Measurements from ENCODE around the gene LOXL1. TPM values are rescaled to one million over a fixed set of nuclear protein-coding genes. Genes with fewer than 3 reads are reported as not detected.

LOXL1 gene
- total and polyA plus RNA-seq, 2 donors (not counting 1 experiment from before 2014, with no cell fraction given), result 0.21 to 0.49 TPM

DNA sequence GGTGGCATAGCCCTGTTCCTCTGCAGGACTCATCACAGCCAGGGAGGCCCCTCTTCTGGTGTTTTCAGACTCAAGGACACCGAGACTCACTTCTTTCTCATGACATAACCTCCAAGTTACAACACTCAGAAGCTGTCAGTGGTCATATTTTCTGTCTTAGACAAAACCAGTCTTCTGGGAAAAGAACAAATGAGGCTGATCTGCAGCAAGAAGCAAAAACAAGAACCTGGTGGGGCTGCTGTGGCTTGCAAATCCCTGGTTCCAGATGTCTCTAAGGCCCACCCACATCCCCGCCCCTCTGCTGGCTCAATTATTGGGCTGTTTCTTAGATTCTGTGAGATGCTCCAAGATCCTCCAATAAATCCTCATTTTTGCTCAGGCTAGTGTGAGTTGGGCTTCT is 16.6 kb upstream of the LOXL1 start:
- Mint-ChIP-seq H3K4me1 (peaks cover 2% of the 10 kb centered on the region), H3K4me3 (no peak overlapping the region), H3K27ac (no peak overlapping the region), H3K27me3 (peaks cover 22% of the 10 kb centered on the region), H3K9me3 (ENCODE audit: insufficient read depth) (no peaks in the 10 kb centered on the region)
- 50% methylated on average over 1 of the region's 2 CpGs for WGBS (ENCODE audit: insufficient coverage)
- no peaks in the 10 kb centered on the region for H3K79me2 ChIP-seq (ENCODE audit: control insufficient read depth, insufficient read depth, low read length)
- no peak overlapping the region for H3K9ac ChIP-seq (ENCODE audit: low read length)
- TF ChIP-seq EZH2 (IDR thresholded peaks at IDR 0.05; ENCODE audit: borderline replicate concordance, insufficient read depth, low read depth, low read length, poor library complexity, severe bottlenecking), result no peak
- TF ChIP-seq, protein P1, sequence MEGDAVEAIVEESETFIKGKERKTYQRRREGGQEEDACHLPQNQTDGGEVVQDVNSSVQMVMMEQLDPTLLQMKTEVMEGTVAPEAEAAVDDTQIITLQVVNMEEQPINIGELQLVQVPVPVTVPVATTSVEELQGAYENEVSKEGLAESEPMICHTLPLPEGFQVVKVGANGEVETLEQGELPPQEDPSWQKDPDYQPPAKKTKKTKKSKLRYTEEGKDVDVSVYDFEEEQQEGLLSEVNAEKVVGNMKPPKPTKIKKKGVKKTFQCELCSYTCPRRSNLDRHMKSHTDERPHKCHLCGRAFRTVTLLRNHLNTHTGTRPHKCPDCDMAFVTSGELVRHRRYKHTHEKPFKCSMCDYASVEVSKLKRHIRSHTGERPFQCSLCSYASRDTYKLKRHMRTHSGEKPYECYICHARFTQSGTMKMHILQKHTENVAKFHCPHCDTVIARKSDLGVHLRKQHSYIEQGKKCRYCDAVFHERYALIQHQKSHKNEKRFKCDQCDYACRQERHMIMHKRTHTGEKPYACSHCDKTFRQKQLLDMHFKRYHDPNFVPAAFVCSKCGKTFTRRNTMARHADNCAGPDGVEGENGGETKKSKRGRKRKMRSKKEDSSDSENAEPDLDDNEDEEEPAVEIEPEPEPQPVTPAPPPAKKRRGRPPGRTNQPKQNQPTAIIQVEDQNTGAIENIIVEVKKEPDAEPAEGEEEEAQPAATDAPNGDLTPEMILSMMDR (IDR thresholded peaks at IDR 0.05), result no peak
- CTCF ChIA-PET, result interaction anchor here (1.7 to 2.9 kb wide), 2 partner anchors 11 to 17 kb away, joined by 3 to 8 read pairs; partner anchors contain the start of gene LOXL1
- H4K20me1 ChIP-seq (ENCODE audit: control insufficient read depth, insufficient read depth, low read length, poor library complexity, severe bottlenecking), result no peaks in the 10 kb centered on the region
- H3K4me1 ChIP-seq (ENCODE audit: control insufficient read depth in 2 of 2, insufficient read depth in 2 of 2, low read length in 2 of 2), result no peaks in the 10 kb centered on the region
- intact Hi-C loops (cut with micrococcal nuclease), result no loop called here
- no peak for DNase-seq
- no peak overlapping the region for H3K4me2 ChIP-seq (replicated peaks; ENCODE audit: low read depth, low read length, poor library complexity, severe bottlenecking)
- no peaks in the 10 kb centered on the region for H3K9me3 ChIP-seq (ENCODE audit: control extremely low read depth in 1 of 3, control insufficient read depth in 2 of 3, insufficient read depth in 1 of 3, low read length in 2 of 3)
- no peak overlapping the region for H3K27ac ChIP-seq (ENCODE audit: low read length in 2 of 2)
- POLR2A ChIA-PET, result no interaction called here
- H3K4me3 ChIP-seq (ENCODE audit: control extremely low read depth in 1 of 5, extremely low read depth in 1 of 5, insufficient read depth in 1 of 5, low read depth in 2 of 5, low read length in 4 of 5), result no peak overlapping the region
- no peaks in the 10 kb centered on the region for H3K36me3 ChIP-seq (replicated peaks in 1 of 2; ENCODE audit: control extremely low read depth in 1 of 2, control insufficient read depth in 1 of 2, extremely low read depth in 1 of 2, insufficient read depth in 2 of 2, low read length in 1 of 2)
- H3K27me3 ChIP-seq (replicated peaks in 1 of 4; ENCODE audit: control extremely low read depth in 1 of 4, control insufficient read depth in 3 of 4, insufficient read depth in 4 of 4, low read length in 3 of 4), result peaks cover 0 to 6% (median 0%) of the 10 kb centered on the region in 4 experiments
- no peak for ATAC-seq (ENCODE audit: low read depth)
- no peak overlapping the region for H2AFZ ChIP-seq (ENCODE audit: insufficient read depth, low read depth, low read length, poor library complexity, severe bottlenecking)

DNA sequence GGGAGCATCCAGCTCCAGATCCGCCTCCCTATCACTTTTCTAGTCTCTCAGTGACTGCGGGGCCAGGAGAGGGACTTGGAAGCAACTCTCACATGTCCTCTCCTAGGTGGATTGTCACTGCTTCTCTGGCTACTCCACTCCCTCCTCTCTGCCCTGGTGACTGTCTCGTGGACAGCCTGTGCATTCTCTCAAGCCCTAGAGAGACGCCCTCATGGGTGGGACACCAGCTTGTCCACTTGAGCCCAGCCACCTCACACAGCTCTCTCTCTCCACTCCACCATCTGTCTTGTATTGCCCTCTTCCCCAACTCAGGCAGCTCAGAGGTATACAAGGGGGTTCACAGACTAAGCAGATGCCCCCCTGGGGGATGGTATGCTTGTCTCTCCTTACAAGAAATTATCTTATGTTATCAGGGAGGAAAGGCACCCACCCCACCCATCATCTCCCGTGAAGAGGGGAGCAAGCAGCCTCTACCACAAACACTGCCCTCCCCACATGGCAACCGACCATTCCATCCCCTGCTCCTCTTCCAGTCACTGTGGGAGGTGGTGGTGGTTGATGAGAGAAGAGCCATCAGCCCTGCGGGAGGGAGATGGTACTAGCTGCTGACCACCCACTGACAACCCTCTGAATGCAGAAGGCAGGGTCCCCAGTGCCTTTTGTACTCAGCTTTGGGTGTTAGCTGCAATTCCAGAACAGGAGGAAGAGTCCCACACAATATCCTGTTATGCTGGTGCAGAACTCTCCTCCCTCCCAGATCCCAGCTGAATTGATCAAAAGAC is 15.5 kb upstream of the LOXL1 start:
- no peak for DNase-seq
- ChIA-PET CTCF (interaction anchor here (0.9 to 1.7 kb wide), 5 partner anchors 12 to 36 kb away, joined by 3 to 5 read pairs (median 3); no protein-coding TSS in a partner anchor), POLR2A (no interaction called here)
- no peak overlapping the region for H3K4me3 Mint-ChIP-seq
- H3K79me2 ChIP-seq (ENCODE audit: control insufficient read depth, insufficient read depth, low read length), result no peaks in the 10 kb centered on the region
- H3K4me3 ChIP-seq (ENCODE audit: control extremely low read depth in 1 of 5, extremely low read depth in 1 of 5, insufficient read depth in 1 of 5, low read depth in 2 of 5, low read length in 4 of 5), result no peak overlapping the region
- TF ChIP-seq, protein P1 (IDR thresholded peaks at IDR 0.05), result no peak
- TF ChIP-seq EZH2 (IDR thresholded peaks at IDR 0.05; ENCODE audit: borderline replicate concordance, insufficient read depth, low read depth, low read length, poor library complexity, severe bottlenecking), result no peak
- H3K9me3 ChIP-seq (ENCODE audit: control extremely low read depth in 1 of 3, control insufficient read depth in 2 of 3, insufficient read depth in 1 of 3, low read length in 2 of 3), result peaks cover 0 to 1% (median 0%) of the 10 kb centered on the region in 3 donors
- no peaks in the 10 kb centered on the region for H3K36me3 ChIP-seq (replicated peaks in 1 of 2; ENCODE audit: control extremely low read depth in 1 of 2, control insufficient read depth in 1 of 2, extremely low read depth in 1 of 2, insufficient read depth in 2 of 2, low read length in 1 of 2)
- no peaks in the 10 kb centered on the region for H3K4me1 ChIP-seq (ENCODE audit: control insufficient read depth in 2 of 2, insufficient read depth in 2 of 2, low read length in 2 of 2)
- no peak overlapping the region for H3K4me2 ChIP-seq (replicated peaks; ENCODE audit: low read depth, low read length, poor library complexity, severe bottlenecking)
- peaks cover 28% of the 10 kb centered on the region for H3K27me3 Mint-ChIP-seq
- H3K4me1 Mint-ChIP-seq, result peaks cover 2% of the 10 kb centered on the region
- WGBS (ENCODE audit: insufficient coverage), result 88% methylated on average over 4 of the region's 7 CpGs
- no peak overlapping the region for H2AFZ ChIP-seq (ENCODE audit: insufficient read depth, low read depth, low read length, poor library complexity, severe bottlenecking)
- no peak overlapping the region for H3K9ac ChIP-seq (ENCODE audit: low read length)
- H3K27ac Mint-ChIP-seq, result no peak overlapping the region
- H4K20me1 ChIP-seq (ENCODE audit: control insufficient read depth, insufficient read depth, low read length, poor library complexity, severe bottlenecking), result no peaks in the 10 kb centered on the region
- ATAC-seq (ENCODE audit: low read depth), result no peak
- intact Hi-C loops (cut with micrococcal nuclease), result no loop called here
- no peak overlapping the region for H3K27ac ChIP-seq (ENCODE audit: low read length in 2 of 2)
- no peaks in the 10 kb centered on the region for H3K9me3 Mint-ChIP-seq (ENCODE audit: insufficient read depth)
- peaks cover 0 to 6% (median 0%) of the 10 kb centered on the region in 4 experiments for H3K27me3 ChIP-seq (replicated peaks in 1 of 4; ENCODE audit: control extremely low read depth in 1 of 4, control insufficient read depth in 3 of 4, insufficient read depth in 4 of 4, low read length in 3 of 4)

Measured in B cell (primary cell).